Heart left ventricle (tissue), 13 donors: ENCODE data around the gene AMFR.

Source experiments
- CTCF ChIP-seq, 12 donors: fragments of 200-600 bp; sonication (generic) in 4 of 12; IDR thresholded peaks; one replicate each; pipeline versions ENCODE4 v1.5.0 to v1.8.0; 2018 to 2022; ENCODE audit warnings: antibody characterized with exemption in 12 of 12, mild to moderate bottlenecking in 5 of 12
- POLR2A ChIP-seq, 2 donors: fragments of 450-650 bp; IDR thresholded peaks; one replicate each; pipeline ENCODE4 v1.6.1; 2017; ENCODE audit warnings: antibody characterized with exemption in 2 of 2, mild to moderate bottlenecking in 2 of 2, moderate library complexity in 2 of 2
- donor health status: ischemic (EF 13 %, LVEDD 7.1; RV severe dilation, severe dysfunction).
- donor health status: DM: no; HTN: yes; CAD: no.
- donor health status: DM: no; HTN: no; CAD: no.
- donor health status: ischemic (EF 25% LVEDD 6.9; RV normal size, moderate dysfunction).
- donor health status: ischemic (EF 25% LVEDD 5.7; RV mildly dilated, moderate dysfunction).
- donor health status: ischemic (EF 35%, LVEDD 5.7; RV mildly dilated, moderate dysfunction).
- donor health status: nonischemic (EF 11% LVEDD 7.7; RV severe dilation, severe dysfunction).
- donor health status: DM: yes; HTN: yes; CAD: no.
- donor health status: PGD.
- donor health status: ischemic (EF 29% LVEDD 5.4; RV normal size, mild dysfunction).
- donor health status: nonischemic (EF 23%, LVEDD 6.1; RV moderate dilation, normal function).

- TF ChIP-seq CTCF (IDR thresholded peaks at IDR 0.05) (no peak), POLR2A (IDR thresholded peaks at IDR 0.05) (no peak)
Measured at GRCh38 chr16:56328276-56329022, 96.9 kb downstream of the AMFR start.
